ENCODE data around the gene LDLRAD4.

LDLRAD4 gene

GRCh38 chr18:13387855-13388548 lies 169.4 kb downstream of the LDLRAD4 start:
- DNase-seq (ENCODE audit: low read depth in 2 of 2) = peak in 1 of 2 experiments; percentile 33

GRCh38 chr18:13388586-13389490 lies 170.3 kb downstream of the LDLRAD4 start:
- no peak for DNase-seq (ENCODE audit: low read depth in 2 of 2)

- DNase-seq (ENCODE audit: low read depth in 2 of 2) = no peak
Observed at GRCh38 chr18:13389491-13390131, 171.1 kb downstream of the LDLRAD4 start.

GRCh38 chr18:13390196-13390595 lies 171.6 kb downstream of the LDLRAD4 start:
- no peak for DNase-seq (ENCODE audit: low read depth in 2 of 2)

GRCh38 chr18:13390711-13391110 lies 172.2 kb downstream of the LDLRAD4 start:
- DNase-seq (ENCODE audit: low read depth in 2 of 2) = no peak

GRCh38 chr18:13392029-13392750 lies 173.6 kb downstream of the LDLRAD4 start:
- no peak for DNase-seq (ENCODE audit: low read depth in 2 of 2)

- no peak for DNase-seq (ENCODE audit: low read depth in 2 of 2)
Observed at GRCh38 chr18:13392899-13393298, 174.3 kb downstream of the LDLRAD4 start.

- DNase-seq (ENCODE audit: low read depth in 2 of 2) = no peak
Observed at GRCh38 chr18:13393338-13393737, 174.8 kb downstream of the LDLRAD4 start.

- no peak for DNase-seq (ENCODE audit: low read depth in 2 of 2)
Observed at GRCh38 chr18:13394801-13395200, 176.2 kb downstream of the LDLRAD4 start.

- no peak for DNase-seq (ENCODE audit: low read depth in 2 of 2)
Observed at GRCh38 chr18:13395577-13395976, 177.0 kb downstream of the LDLRAD4 start.

GRCh38 chr18:13397504-13398163 lies 179.1 kb downstream of the LDLRAD4 start:
- DNase-seq (ENCODE audit: low read depth in 2 of 2) = no peak

GRCh38 chr18:13398631-13399030 lies 180.1 kb downstream of the LDLRAD4 start:
- no peak for DNase-seq (ENCODE audit: low read depth in 2 of 2)

- no peak for DNase-seq (ENCODE audit: low read depth in 2 of 2)
Observed at GRCh38 chr18:13399511-13399910, 181.0 kb downstream of the LDLRAD4 start.

GRCh38 chr18:13400636-13401315 lies 182.2 kb downstream of the LDLRAD4 start:
- DNase-seq (ENCODE audit: low read depth in 2 of 2) = no peak

- DNase-seq (ENCODE audit: low read depth in 2 of 2) = no peak
Observed at GRCh38 chr18:13401404-13401803, 182.8 kb downstream of the LDLRAD4 start.

GRCh38 chr18:13401826-13402225 lies 183.3 kb downstream of the LDLRAD4 start:
- no peak for DNase-seq (ENCODE audit: low read depth in 2 of 2)

GRCh38 chr18:13403786-13404549 lies 185.4 kb downstream of the LDLRAD4 start:
- no peak for DNase-seq (ENCODE audit: low read depth in 2 of 2)

- DNase-seq (ENCODE audit: low read depth in 2 of 2) = no peak
Observed at GRCh38 chr18:13405305-13406038, 186.9 kb downstream of the LDLRAD4 start.

GRCh38 chr18:13406049-13406615 lies 187.6 kb downstream of the LDLRAD4 start:
- no peak for DNase-seq (ENCODE audit: low read depth in 2 of 2)
